GM21367 (cell line): ENCODE results near the gene GAB2.

Experiments
- ATAC-seq: cut with Tn5 transposase; IDR thresholded peaks from one replicate; pipeline ENCODE4 v1.9.1; 2021; ENCODE audit not compliant: unreplicated experiment

GAB2 gene

DNA sequence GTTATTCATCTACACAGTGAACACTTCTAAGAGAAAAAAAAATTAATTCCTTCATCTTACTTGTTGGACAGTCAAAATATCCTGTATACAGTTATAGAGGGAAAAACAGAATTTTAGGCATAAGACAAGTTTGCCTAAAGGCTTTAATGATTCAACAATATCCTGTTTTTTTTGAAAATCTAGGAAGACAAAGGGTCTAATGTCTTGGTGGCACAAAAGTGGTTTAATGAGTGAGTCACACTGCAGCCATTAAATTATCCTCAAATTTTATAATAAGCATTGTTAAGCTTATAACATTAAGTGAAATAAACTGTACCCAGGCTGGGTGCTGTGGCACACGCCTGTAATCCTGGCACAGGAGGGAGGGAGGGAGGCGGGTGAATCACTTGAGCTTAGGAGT is 72.9 kb downstream of the GAB2 start:
- ATAC-seq, result no peak

GRCh38 chr11:78344094-78344493 is 73.5 kb downstream of the GAB2 start:
- no peak for ATAC-seq

DNA sequence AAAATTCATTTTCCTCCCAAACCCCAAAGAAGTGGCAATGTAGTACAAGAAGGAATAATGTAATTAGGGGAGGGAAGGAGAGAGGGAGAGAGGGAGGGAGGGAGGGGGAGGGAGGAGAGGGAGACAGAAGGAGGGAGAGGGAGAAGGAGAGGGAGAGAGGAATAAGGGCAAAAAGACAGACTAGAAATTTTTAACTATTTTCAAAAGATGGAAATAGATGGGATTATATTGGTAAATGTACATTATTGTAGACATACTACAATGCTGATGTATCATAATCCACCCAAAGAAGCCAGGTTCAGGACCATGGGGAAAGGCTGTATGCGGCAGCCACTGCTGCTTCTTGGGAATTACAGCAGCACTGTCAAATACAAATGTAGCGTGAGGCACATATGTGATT is 74.3 kb downstream of the GAB2 start:
- ATAC-seq, result no peak

DNA sequence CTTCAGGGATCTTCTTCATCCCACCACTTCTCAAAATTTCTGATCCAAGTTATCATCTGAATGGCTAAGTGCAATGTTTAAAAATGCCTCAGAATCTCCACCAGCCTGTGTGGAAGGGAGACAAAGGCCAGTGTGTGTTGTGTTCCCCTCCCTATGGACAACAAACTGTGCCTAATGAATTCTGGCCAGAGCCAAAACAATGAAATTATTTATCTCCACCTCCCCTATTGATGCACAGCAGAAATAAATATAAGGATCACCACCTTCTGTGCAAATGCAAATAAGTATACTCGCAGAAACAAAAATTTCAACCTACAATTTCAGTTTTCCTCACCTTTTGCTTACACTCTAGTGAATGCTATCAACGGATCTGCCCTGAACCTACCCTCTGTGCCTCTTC is 75.8 kb downstream of the GAB2 start:
- ATAC-seq, result no peak

DNA sequence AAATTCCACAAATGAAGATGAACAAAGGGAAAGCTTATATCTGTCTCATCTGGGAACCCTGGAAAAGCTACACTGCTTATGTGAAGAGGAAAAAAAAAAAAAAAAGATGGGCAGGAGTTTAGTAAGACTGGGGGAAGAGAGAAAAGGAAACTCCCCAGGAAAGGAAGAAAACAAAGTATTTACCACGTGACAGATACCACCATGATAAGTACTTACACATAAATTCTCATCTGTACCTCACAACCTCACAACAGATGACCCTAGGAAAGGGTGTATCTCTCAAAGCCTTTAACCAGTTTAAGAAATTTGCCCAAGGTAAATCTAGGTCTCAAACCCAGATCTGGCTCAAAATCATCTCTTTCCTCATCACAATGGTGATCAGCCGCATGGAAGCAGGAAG is 77.1 kb downstream of the GAB2 start:
- ATAC-seq, result no peak

DNA sequence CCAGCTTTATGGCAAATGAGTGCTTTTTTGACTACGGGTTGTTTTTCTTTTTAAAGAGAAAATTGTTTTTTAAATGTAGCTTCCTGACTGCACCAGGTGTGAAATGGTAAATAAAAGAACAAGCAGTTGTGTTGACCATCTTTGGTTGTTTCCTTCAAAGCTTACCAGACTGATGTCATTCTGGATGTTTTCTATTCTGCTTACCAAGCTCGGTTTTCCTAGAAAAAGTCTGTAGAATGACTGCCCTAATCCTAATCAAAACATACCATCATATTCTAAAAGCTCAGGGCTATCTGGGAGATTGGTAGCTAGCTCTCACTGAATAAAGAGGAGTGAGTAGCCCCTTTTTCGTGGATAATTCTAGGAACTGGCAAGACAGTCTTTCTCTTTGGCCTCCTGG is 77.7 kb downstream of the GAB2 start:
- ATAC-seq, result no peak

- ATAC-seq, result no peak
Observed at GRCh38 chr11:78339483-78339882, 78.1 kb downstream of the GAB2 start.

DNA sequence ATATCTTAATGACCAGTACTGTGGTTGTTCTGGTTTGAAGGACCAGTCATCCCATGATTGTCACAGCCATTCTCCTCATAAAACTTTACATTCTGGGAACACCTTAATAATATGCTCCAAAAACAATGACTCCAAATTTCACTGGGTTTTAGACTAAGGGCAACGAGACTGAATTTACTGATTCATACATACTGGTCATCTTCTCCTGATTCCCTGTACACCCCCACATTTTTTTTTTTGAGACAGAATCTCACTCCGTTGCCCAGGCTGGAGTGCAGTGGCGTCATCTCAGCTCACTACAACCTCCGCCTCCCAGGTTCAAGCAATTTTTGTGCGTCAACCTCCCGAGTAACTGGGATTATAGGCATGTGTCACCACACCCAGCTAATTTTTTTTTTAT is 78.9 kb downstream of the GAB2 start:
- no peak for ATAC-seq

- ATAC-seq, result no peak
Observed at GRCh38 chr11:78338138-78338537, 79.5 kb downstream of the GAB2 start.

- no peak for ATAC-seq
Observed at GRCh38 chr11:78337554-78337924, 80.1 kb downstream of the GAB2 start.

DNA sequence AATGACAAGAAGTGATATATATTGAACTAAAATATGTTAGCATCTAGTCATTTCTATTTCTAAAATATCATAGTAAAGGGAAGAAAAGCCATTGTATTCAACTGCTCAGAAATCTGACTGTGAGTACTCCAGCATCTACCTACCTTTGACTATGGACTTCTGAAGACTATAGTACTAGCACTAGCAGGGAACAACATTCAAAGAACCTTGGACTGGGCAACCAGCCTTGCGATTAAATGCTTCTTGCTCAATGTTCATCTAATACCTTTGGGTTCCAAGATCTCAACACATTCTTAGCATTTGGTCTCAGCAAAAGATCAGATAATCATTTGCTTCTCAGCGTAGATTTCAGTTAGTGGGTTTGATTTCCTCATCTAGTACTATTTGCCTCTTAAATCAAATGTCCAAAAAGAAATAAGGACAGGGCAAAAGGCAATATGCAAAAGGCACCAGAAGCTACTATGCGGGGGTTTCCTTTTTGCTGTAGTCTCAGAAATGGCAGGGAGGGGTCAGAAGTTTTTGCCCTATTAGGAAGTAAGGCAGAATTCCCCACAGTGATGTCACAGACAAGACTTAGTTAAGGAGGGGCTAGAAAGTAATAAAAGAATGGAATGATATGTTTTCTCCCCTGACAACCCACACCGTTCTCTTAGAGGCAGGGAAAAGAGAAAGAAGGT is 80.6 kb downstream of the GAB2 start:
- ATAC-seq, result no peak

GRCh38 chr11:78334109-78334508 is 83.5 kb downstream of the GAB2 start:
- ATAC-seq, result no peak

- ATAC-seq, result no peak
Observed at GRCh38 chr11:78332872-78333271, 84.7 kb downstream of the GAB2 start.

GRCh38 chr11:78332174-78332866 is 85.3 kb downstream of the GAB2 start:
- no peak for ATAC-seq

DNA sequence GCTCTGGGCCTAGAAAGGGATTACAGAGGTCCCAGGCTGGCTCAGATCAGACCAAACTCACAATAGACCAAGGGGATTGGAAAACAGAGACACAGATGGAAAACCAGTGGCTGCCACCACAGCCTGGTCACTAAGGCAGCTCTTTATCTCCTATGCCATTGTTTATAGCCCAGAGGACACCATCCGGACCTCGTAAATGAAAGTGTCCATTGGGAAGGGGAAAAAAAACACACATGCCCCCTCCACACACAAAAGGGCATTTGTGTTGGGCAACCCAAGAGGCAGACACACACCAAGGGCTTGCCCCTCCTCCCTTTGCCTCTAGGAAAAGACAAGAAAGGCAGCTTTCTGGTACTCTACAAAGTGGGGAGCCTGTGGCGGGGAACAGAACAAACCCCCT is 85.9 kb downstream of the GAB2 start:
- ATAC-seq, result no peak

- no peak for ATAC-seq
Observed at GRCh38 chr11:78330361-78330760, 87.3 kb downstream of the GAB2 start.

- no peak for ATAC-seq
Observed at GRCh38 chr11:78327945-78328344, 89.7 kb downstream of the GAB2 start.

DNA sequence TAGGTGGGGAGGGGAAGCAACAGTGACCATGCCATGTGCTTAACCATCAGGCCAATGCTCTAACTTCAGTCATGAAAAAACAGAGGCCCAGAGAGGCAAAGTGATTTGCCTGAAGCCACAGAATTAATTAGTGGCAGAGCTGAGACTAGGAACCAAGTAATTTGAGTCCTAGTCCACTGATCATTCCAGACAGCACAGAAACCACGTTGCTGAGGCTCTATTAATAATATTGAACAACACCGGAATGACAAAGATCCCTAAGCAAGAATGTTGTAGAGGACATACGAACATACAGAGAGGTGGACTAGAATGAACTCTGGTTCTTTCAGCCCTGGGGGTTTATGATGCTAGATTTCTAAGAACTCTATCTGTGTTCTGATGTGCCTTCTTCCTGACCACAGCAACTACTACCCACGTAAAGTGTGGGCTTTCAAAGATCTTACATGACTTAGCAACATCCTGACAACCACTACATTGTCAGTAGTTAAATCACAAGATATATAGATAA is 92.3 kb downstream of the GAB2 start:
- ATAC-seq, result no peak

- no peak for ATAC-seq
Observed at GRCh38 chr11:78323363-78323762, 94.3 kb downstream of the GAB2 start.

GRCh38 chr11:78319453-78319955 is 98.1 kb downstream of the GAB2 start:
- no peak for ATAC-seq

GRCh38 chr11:78318321-78319114 is 99.1 kb downstream of the GAB2 start:
- no peak for ATAC-seq

GRCh38 chr11:78315724-78316123 is 101.9 kb downstream of the GAB2 start:
- no peak for ATAC-seq
